ENCODE data around the gene TSPAN5.

Gene TSPAN5

GRCh38 chr4:98521486-98521885 is 136.9 kb downstream of the TSPAN5 start:
- no peak for DNase-seq (ENCODE audit: low read depth)
- TF ChIP-seq CTCF (IDR thresholded peaks at IDR 0.05; ENCODE audit: control insufficient read depth, insufficient read depth, low read depth, low read length, missing control alignments), result no peak
- H3K4me3 ChIP-seq (ENCODE audit: control insufficient read depth, low read depth, low read length), result no peak overlapping the region

- no peak for DNase-seq (ENCODE audit: low read depth)
- TF ChIP-seq CTCF (IDR thresholded peaks at IDR 0.05; ENCODE audit: control insufficient read depth, insufficient read depth, low read depth, low read length, missing control alignments), result no peak
- H3K4me3 ChIP-seq (ENCODE audit: control insufficient read depth, low read depth, low read length), result no peak overlapping the region
These were observed 139.0 kb downstream of the TSPAN5 start for GRCh38 chr4:98519268-98519977.

GRCh38 chr4:98518559-98519267 is 139.7 kb downstream of the TSPAN5 start:
- no peak overlapping the region for H3K4me3 ChIP-seq (ENCODE audit: control insufficient read depth, low read depth, low read length)
- TF ChIP-seq CTCF (IDR thresholded peaks at IDR 0.05; ENCODE audit: control insufficient read depth, insufficient read depth, low read depth, low read length, missing control alignments), result no peak
- no peak for DNase-seq (ENCODE audit: low read depth)

GRCh38 chr4:98517218-98518021 is 141.0 kb downstream of the TSPAN5 start:
- no peak overlapping the region for H3K4me3 ChIP-seq (ENCODE audit: control insufficient read depth, low read depth, low read length)
- DNase-seq (ENCODE audit: low read depth), result no peak
- TF ChIP-seq CTCF (IDR thresholded peaks at IDR 0.05; ENCODE audit: control insufficient read depth, insufficient read depth, low read depth, low read length, missing control alignments), result no peak

- no peak overlapping the region for H3K4me3 ChIP-seq (ENCODE audit: control insufficient read depth, low read depth, low read length)
- no peak for DNase-seq (ENCODE audit: low read depth)
- TF ChIP-seq CTCF (IDR thresholded peaks at IDR 0.05; ENCODE audit: control insufficient read depth, insufficient read depth, low read depth, low read length, missing control alignments), result no peak
These were observed 141.8 kb downstream of the TSPAN5 start for GRCh38 chr4:98516441-98517217.

- DNase-seq (ENCODE audit: low read depth), result peak; percentile 49
- no peak overlapping the region for H3K4me3 ChIP-seq (ENCODE audit: control insufficient read depth, low read depth, low read length)
- TF ChIP-seq CTCF (IDR thresholded peaks at IDR 0.05; ENCODE audit: control insufficient read depth, insufficient read depth, low read depth, low read length, missing control alignments), result no peak
These were observed 142.4 kb downstream of the TSPAN5 start for GRCh38 chr4:98516042-98516440.
